GM12891 (cell line): ENCODE data around the gene SOX10.
"Not testable (repeated sequence)": the region's sequence is repeated elsewhere in the genome, so short reads cannot be mapped to it uniquely, and the experiment has no call there.

Experiments
- PAX5 ChIP-seq: IDR thresholded peaks from 2 replicates; pipeline ENCODE4 v1.6.1; 2011; ENCODE audit warnings: low read length, moderate library complexity, mild to moderate bottlenecking; ENCODE audit not compliant: insufficient read depth, severe bottlenecking
- POLR2A ChIP-seq: IDR thresholded peaks from 2 replicates; pipeline ENCODE4 v1.6.1; 2011; ENCODE audit warnings: low read depth, low read length, control low read depth
- POLR2AphosphoS5 ChIP-seq: IDR thresholded peaks from 2 replicates; pipeline ENCODE4 v1.6.1; 2011; ENCODE audit warnings: low read depth, low read length, control low read depth
- POU2F2 ChIP-seq: IDR thresholded peaks from 2 replicates; pipeline ENCODE4 v1.6.1; 2011; ENCODE audit warnings: low read depth, mild to moderate bottlenecking, control low read depth, low read length, moderate library complexity
- SPI1 ChIP-seq: IDR thresholded peaks from 2 replicates; pipeline ENCODE4 v1.6.1; 2011; ENCODE audit warnings: low read depth, low read length, control low read depth
- TAF1 ChIP-seq: IDR thresholded peaks from 2 replicates; pipeline ENCODE4 v1.6.1; 2011; ENCODE audit warnings: low read depth, low read length, control low read depth

GRCh38 chr22:37976022-37976421 lies 8.3 kb downstream of the SOX10 start:
- TF ChIP-seq POLR2A, POLR2AphosphoS5, TAF1, SPI1, PAX5, POU2F2: not testable (repeated sequence)
